Kidney (tissue), 14 donors: Measurements from ENCODE around the gene KLHL21. TPM values are rescaled to one million over a fixed set of nuclear protein-coding genes. Genes with fewer than 3 reads are reported as not detected.

Experiments
- DNase-seq, 5 donors: peaks; one replicate each; pipeline ENCODE4 v3.0.0-alpha.2; 2013 to 2020
- FAIRE-seq: peaks from 2 replicates; lab custom pipeline; 2012; peaks lifted over from hg19 to GRCh38; lab: Jason Lieb, UNC
- H3K27ac ChIP-seq, 2 donors: one replicate each; pipeline ENCODE4 v1.7.0; 2013; ENCODE audit warnings: low read depth in 2 of 2, low read length in 2 of 2, inconsistent platforms in 1 of 2
- H3K27me3 ChIP-seq: one replicate; pipeline ENCODE4 v1.7.1; 2013; ENCODE audit warnings: low read length, inconsistent platforms; ENCODE audit not compliant: control insufficient read depth, insufficient read depth
- H3K36me3 ChIP-seq, 3 donors: one replicate each; pipeline versions ENCODE4 v1.7.0 to v1.7.1; 2013; ENCODE audit warnings: low read length in 3 of 3, control low read depth in 1 of 3, inconsistent platforms in 1 of 3; ENCODE audit not compliant: insufficient read depth in 3 of 3, control insufficient read depth in 2 of 3
- H3K4me1 ChIP-seq, 3 donors: one replicate each; pipeline versions ENCODE4 v1.7.0 to v1.7.1; 2013; ENCODE audit warnings: low read length in 3 of 3, inconsistent platforms in 1 of 3, low read depth in 1 of 3; ENCODE audit not compliant: control insufficient read depth in 2 of 3, insufficient read depth in 2 of 3
- H3K4me3 ChIP-seq, 3 donors: one replicate each; pipeline versions ENCODE4 v1.7.0 to v1.8.1; 2013; ENCODE audit warnings: low read length in 3 of 3, control low read depth in 1 of 3, inconsistent platforms in 1 of 3
- H3K9ac ChIP-seq, 3 donors: one replicate each; pipeline versions ENCODE4 v1.7.0 to v1.7.1; 2013; ENCODE audit warnings: low read length in 3 of 3, control low read depth in 1 of 3, inconsistent platforms in 1 of 3
- H3K9me3 ChIP-seq, 3 donors: one replicate each; pipeline versions ENCODE4 v1.7.0 to v1.7.1; 2013; ENCODE audit warnings: low read length in 3 of 3, control low read depth in 1 of 3, inconsistent platforms in 1 of 3; ENCODE audit not compliant: control insufficient read depth in 2 of 3, insufficient read depth in 1 of 3
- CTCF ChIP-seq: IDR thresholded peaks from 3 replicates; pipeline ENCODE4 v1.5.1; 2012; ENCODE audit warnings: mild to moderate bottlenecking, moderate library complexity, borderline replicate concordance; ENCODE audit not compliant: insufficient read depth; ENCODE audit errors: extremely low read depth
- intact Hi-C: fragments of 100-400 bp; cut with DNase I; formaldehyde crosslinking; loops from one replicate; pipeline ENCODE4 v1.11.1; 2022
- polyA plus RNA-seq: library from polyadenylated mRNA; stranded (reverse); fragments of 350-450 nt; fragmentation: Illumina TruSeq; extraction: RNeasy Lipid Tissue Mini Kit (QIAGEN cat#74804); gene quantifications from one replicate; pipeline ENCODE4 v1.2.3, GENCODE V29; 2014; ENCODE audit warnings: low read depth, low replicate concordance; ENCODE audit not compliant: insufficient read depth
- total RNA-seq: library from RNA; stranded (reverse); fragmentation: NEBNext Ultra II Directional; extraction: Animal tissue kit (Norgen Biotek cat#: 25700); gene quantifications from one replicate; pipeline ENCODE4 v1.2.1, GENCODE V29; 2021
- donor health status: control.
- donor health status: control.
- donor health status: control.
- donor health status: control.
- donor health status: control.
- donor health status: DM: yes; HTN: yes; CAD: no.
- donor health status: Normal renal cell carcinoma (clear cell type).

Gene KLHL21
- total and polyA plus RNA-seq, 2 donors from 2014 or later = 13.9 to 25.0 TPM

GRCh38 chr1:6584126-6585080 is 18.3 kb downstream of the KLHL21 start:
- Histone ChIP-seq H3K36me3 (peaks cover 2 to 8% (median 6%) of the 10 kb centered on the region in 3 donors), H3K9ac (no peak overlapping the region), H3K4me3 (no peak overlapping the region), H3K4me1 (peaks cover 0 to 27% (median 16%) of the 10 kb centered on the region in 3 donors), H3K27me3 (no peaks in the 10 kb centered on the region), H3K9me3 (no peaks in the 10 kb centered on the region), H3K27ac (no peak overlapping the region)
- DNase-seq = no peak
- FAIRE-seq = no peak
- intact Hi-C loops = no loop called here
- TF ChIP-seq CTCF = no peak

GRCh38 chr1:6582370-6582769 is 20.3 kb downstream of the KLHL21 start:
- Histone ChIP-seq H3K36me3 (no peaks in the 10 kb centered on the region), H3K27ac (no peak overlapping the region), H3K9ac (no peak overlapping the region), H3K27me3 (no peaks in the 10 kb centered on the region), H3K9me3 (no peaks in the 10 kb centered on the region), H3K4me1 (peaks cover 0 to 30% (median 21%) of the 10 kb centered on the region in 3 donors), H3K4me3 (peak overlapping the region in 1 of 3 donors; percentile 85)
- FAIRE-seq (no peak), DNase-seq (peak in 1 of 5 donors; percentile 36)
- no peak for TF ChIP-seq CTCF
- intact Hi-C loops = no loop called here

- FAIRE-seq (no peak), DNase-seq (peak in 1 of 5 donors; percentile 66)
- Histone ChIP-seq H3K27ac (peak overlapping the region; percentile 13 to 28), H3K27me3 (no peaks in the 10 kb centered on the region), H3K9me3 (no peaks in the 10 kb centered on the region), H3K4me1 (peaks cover 0 to 30% (median 21%) of the 10 kb centered on the region in 3 donors), H3K9ac (peak overlapping the region in 1 of 3 donors; percentile 21), H3K36me3 (no peaks in the 10 kb centered on the region), H3K4me3 (peak overlapping the region in 1 of 3 donors; percentile 85)
- intact Hi-C loops = no loop called here
- TF ChIP-seq CTCF = no peak
These were observed 20.9 kb downstream of the KLHL21 start for GRCh38 chr1:6581561-6582305.
